Measurements from ENCODE around the gene ZBTB12. TPM values are rescaled to one million over a fixed set of nuclear protein-coding genes. Genes with fewer than 3 reads are reported as not detected.
A peak's percentile ranks its signal among the peaks of the same experiment; 100 is the strongest.

Gene ZBTB12
- total and polyA plus RNA-seq, 2 of the 8 experiments (the other 6 are each of a cell fraction or from before 2014, with no cell fraction given) = 20.7 to 40.8 TPM

DNA sequence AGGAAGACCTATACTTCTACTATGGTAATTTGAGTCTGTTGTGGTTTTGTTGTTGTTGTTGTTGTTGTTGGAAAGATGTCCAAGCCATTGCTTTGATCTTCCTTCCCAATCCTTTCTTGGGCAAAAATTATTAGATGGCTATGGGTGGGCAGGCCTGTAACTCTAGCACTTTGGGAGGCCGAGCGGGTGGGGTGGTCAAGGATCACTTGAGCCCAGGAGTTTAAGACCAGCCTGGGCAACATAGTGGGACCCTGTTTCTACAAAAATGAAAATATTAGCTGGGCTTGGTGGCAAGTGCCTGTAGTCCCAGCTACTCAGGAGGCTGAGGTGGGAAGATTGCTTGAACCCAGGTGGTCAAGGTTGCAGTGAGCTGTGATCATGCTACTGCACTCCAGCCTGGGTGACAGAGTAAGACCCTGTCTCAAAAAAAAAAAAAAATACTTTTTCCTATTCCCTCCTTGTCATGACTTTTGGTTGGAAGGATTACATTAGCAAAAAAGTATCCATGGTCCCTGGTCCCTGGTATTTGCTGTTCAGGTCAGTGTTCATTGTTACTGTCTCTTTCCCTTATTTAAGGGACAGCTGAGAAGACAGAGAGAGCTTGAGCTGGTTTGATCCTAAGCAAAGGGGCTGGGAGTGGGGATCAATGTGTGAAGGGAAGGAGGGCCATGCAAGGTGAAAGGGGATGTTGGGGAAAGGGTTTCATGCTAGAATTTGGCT is 51.0 kb downstream of the ZBTB12 start:
- FAIRE-seq = no peak
- 97% methylated on average over 2 of the region's 2 CpGs; no CpG with 5 or more reads in 1 of the 2 experiments for WGBS, 2 experiments (ENCODE audit: extremely low coverage in 1 of 2, insufficient coverage in 1 of 2, insufficient read length in 1 of 2, insufficient replicate concordance in 2 of 2, low coverage in 1 of 2, low lambda C conversion rate in 2 of 2, missing lambda C conversion rate in 1 of 2)
- CTCF ChIA-PET (ENCODE audit: partially characterized antibody) = interaction anchor here (0.6 to 1.3 kb wide), 4 partner anchors 12 to 558 kb away, joined by 3 to 5 read pairs (median 4); no protein-coding TSS in a partner anchor

More for the DNA sequence above, 51.0 kb downstream of the ZBTB12 start:
- H3K4me1 ChIP-seq (replicated peaks in 1 of 4; ENCODE audit: control insufficient read depth in 3 of 4, insufficient read depth in 4 of 4, low read length in 3 of 4) = no peaks in the 10 kb centered on the region
- no peaks in the 10 kb centered on the region for H3K23me2 ChIP-seq (ENCODE audit: low read depth, low read length)
- no peak overlapping the region for H2BK5ac ChIP-seq (ENCODE audit: low read depth, low read length)
- no peaks in the 10 kb centered on the region for H3K79me2 ChIP-seq (ENCODE audit: control insufficient read depth in 1 of 2, insufficient read depth in 2 of 2, low read length in 2 of 2)
- H3K4ac ChIP-seq (replicated peaks; ENCODE audit: insufficient read length, low read depth, low read length) = no peak overlapping the region
- no peak for DNase-seq (ENCODE audit: low read depth in 1 of 2, low spot score in 2 of 2)
- H2BK15ac ChIP-seq (ENCODE audit: low read length) = no peak overlapping the region
- H3K18ac ChIP-seq (ENCODE audit: extremely low read depth, low read length) = no peak overlapping the region
- H3K4me2 ChIP-seq (ENCODE audit: insufficient read depth in 1 of 2, low read depth in 2 of 2, low read length in 2 of 2) = no peak overlapping the region; a peak in 1 of 4 replicates
- no peak overlapping the region for H2AFZ ChIP-seq (ENCODE audit: low read length)
- no peak overlapping the region for H4K5ac ChIP-seq (ENCODE audit: insufficient read length, low read depth, low read length)
- no peak overlapping the region for H3K23ac ChIP-seq (ENCODE audit: insufficient read length)
- peak overlapping the region in 1 of 4 experiments; percentile 18; a peak in 1 of 7 replicates for H3K9ac ChIP-seq (replicated peaks in 1 of 4; ENCODE audit: extremely low read depth in 1 of 4, low read depth in 3 of 4, low read length in 3 of 4)
- H3K56ac ChIP-seq (replicated peaks; ENCODE audit: insufficient read length, low read depth, low read length) = no peak overlapping the region
- no peak overlapping the region for H4K91ac ChIP-seq (replicated peaks; ENCODE audit: insufficient read length, low read length)
- no peak for TF ChIP-seq RAD21 (IDR thresholded peaks at IDR 0.05 in 1 of 2, conservative IDR thresholded peaks at IDR 0.05 in 1 of 2; ENCODE audit: low read depth in 2 of 2, low read length in 2 of 2)
- no peak for TF ChIP-seq TBP (IDR thresholded peaks at IDR 0.05; ENCODE audit: low read depth, low read length)
- no peak for TF ChIP-seq TAF1 (IDR thresholded peaks at IDR 0.05; ENCODE audit: low read depth, low read length)
- no peaks in the 10 kb centered on the region for H3K79me1 ChIP-seq (ENCODE audit: low read depth, low read length)
- POLR2A ChIA-PET (ENCODE audit: partially characterized antibody) = interaction anchor here (0.6 to 12.6 kb wide), 5 partner anchors 10 to 703 kb away, joined by 3 to 189 read pairs (median 3); partner anchors contain the start of gene NEU1
- H2BK120ac ChIP-seq (replicated peaks; ENCODE audit: low read depth, low read length) = no peak overlapping the region
- no peak overlapping the region for H3K4me3 ChIP-seq (ENCODE audit: extremely low read depth in 1 of 4, insufficient read depth in 2 of 4, low read depth in 3 of 4, low read length in 4 of 4)
- H2BK12ac ChIP-seq (ENCODE audit: low read depth, low read length) = no peak overlapping the region
- H3K14ac ChIP-seq (ENCODE audit: insufficient read length) = no peak overlapping the region
- no peak overlapping the region for H2BK20ac ChIP-seq (ENCODE audit: low read length)
- peaks cover 6 to 7% of the 10 kb centered on the region in 2 experiments; a peak in 1 of 4 replicates for H3K9me3 ChIP-seq (ENCODE audit: insufficient read depth in 2 of 2, low read depth in 1 of 2, low read length in 1 of 2)
- H4K8ac ChIP-seq (ENCODE audit: extremely low read depth, insufficient read depth, low read length) = no peak overlapping the region
- peaks cover 0 to 4% (median 0%) of the 10 kb centered on the region in 4 experiments; a peak in 2 of 8 replicates for H3K36me3 ChIP-seq (ENCODE audit: control insufficient read depth in 2 of 4, insufficient read depth in 4 of 4, low read length in 3 of 4)
- no peaks in the 10 kb centered on the region for H4K20me1 ChIP-seq (replicated peaks in 1 of 2; ENCODE audit: control insufficient read depth in 1 of 2, insufficient read depth in 2 of 2, low read length in 2 of 2)
- no peaks in the 10 kb centered on the region for H3K27me3 ChIP-seq (replicated peaks in 1 of 4; ENCODE audit: control insufficient read depth in 3 of 4, extremely low read depth in 1 of 4, insufficient read depth in 3 of 4, low read length in 3 of 4)
- no peak overlapping the region for H3K27ac ChIP-seq (ENCODE audit: low read depth, low read length)
- H2AK5ac ChIP-seq (ENCODE audit: low read depth, low read length) = no peak overlapping the region
